Cardiac septum (tissue), 1 donor: ENCODE data around the gene RSPH10B. TPM values are rescaled to one million over a fixed set of nuclear protein-coding genes. Genes with fewer than 3 reads are reported as not detected.

ENCODE experiments used
- total RNA-seq: library from RNA; stranded (reverse); fragmentation: NEBNext Ultra II Directional; extraction: Animal tissue kit (Norgen Biotek cat#: 25700); gene quantifications from one replicate; pipeline ENCODE4 v1.2.1, GENCODE V29; 2021
- donor health status: DM: no; HTN: no; CAD: no.

Gene RSPH10B
- total RNA-seq, 1 donor from 2014 or later, result not detected

Other genes with a start within 250 kb of the RSPH10B start
- gene RNF216, start 189.0 kb downstream of the RSPH10B start, total RNA-seq, result 33.7 TPM
- gene OCM, start 89.9 kb downstream of the RSPH10B start, total RNA-seq, result not detected
- 44.2 TPM for gene CCZ1, start 72.0 kb downstream of the RSPH10B start, total RNA-seq
- 4.8 TPM for gene PMS2, start 38.4 kb upstream of the RSPH10B start, total RNA-seq
- 42.3 TPM for gene AIMP2, start 38.6 kb upstream of the RSPH10B start, total RNA-seq
- gene ANKRD61, start 60.7 kb upstream of the RSPH10B start, total RNA-seq, result not detected
- 39.6 TPM for gene EIF2AK1, start 88.5 kb upstream of the RSPH10B start, total RNA-seq
- 5.8 TPM for gene USP42, start 134.3 kb upstream of the RSPH10B start, total RNA-seq